Activated T-helper 9 cell treated with anti-CD3 and anti-CD28 coated beads, Interleukin-2, amount 50 U/mL, for 16 hours (primary cell): Measurements from ENCODE around the gene SLC52A1.

ENCODE experiments used
- DNase-seq: peaks from one replicate; pipeline ENCODE4 v3.0.0-alpha.2; 2020; ENCODE audit warnings: low read depth

SLC52A1 gene

GRCh38 chr17:4987767-4988567 lies 47.3 kb downstream of the SLC52A1 start:
- no peak for DNase-seq

GRCh38 chr17:4986951-4987766 lies 48.1 kb downstream of the SLC52A1 start, which contains the start of gene CAMTA2:
Gene CAMTA2, minus strand, starts transcription at chr17:4987675. Its CDS starts 1,453 bp downstream, at chr17:4986222.
- peak; percentile 82 for DNase-seq

GRCh38 chr17:4986403-4986802 lies 48.8 kb downstream of the SLC52A1 start:
- DNase-seq, result no peak
